H9 (cell line): ENCODE results near the gene MYO1D. TPM values are rescaled to one million over a fixed set of nuclear protein-coding genes. Genes with fewer than 3 reads are reported as not detected.

Experiments
- DNase-seq: peaks from one replicate; pipeline ENCODE4 v3.0.0-alpha.2; 2017
- H2AFZ ChIP-seq: one replicate; pipeline ENCODE4 v1.6.1; 2013; ENCODE audit warnings: mild to moderate bottlenecking, low read length, control low read depth, moderate library complexity
- H2AK5ac ChIP-seq: 2 replicates; pipeline ENCODE4 v1.6.1; 2013; ENCODE audit warnings: low read length, control low read depth, mixed read lengths; ENCODE audit not compliant: insufficient read length
- H2BK120ac ChIP-seq: one replicate; pipeline ENCODE4 v1.6.1; 2013; ENCODE audit warnings: low read depth, mild to moderate bottlenecking, low read length, control low read depth, inconsistent platforms; ENCODE audit not compliant: poor library complexity, severe bottlenecking
- H2BK12ac ChIP-seq: 2 replicates; pipeline ENCODE4 v1.6.1; 2013; ENCODE audit warnings: low read length, control low read depth, mixed read lengths, low read depth; ENCODE audit not compliant: insufficient read length
- H2BK15ac ChIP-seq: 2 replicates; pipeline ENCODE4 v1.6.1; 2013; ENCODE audit warnings: low read depth, low read length, control low read depth
- H2BK20ac ChIP-seq: one replicate; pipeline ENCODE4 v1.6.1; 2013; ENCODE audit warnings: low read depth, mild to moderate bottlenecking, low read length, control low read depth, inconsistent platforms; ENCODE audit not compliant: poor library complexity, severe bottlenecking
- H2BK5ac ChIP-seq: 2 replicates; pipeline ENCODE4 v1.6.1; 2013; ENCODE audit warnings: low read length, control low read depth, mixed read lengths; ENCODE audit not compliant: insufficient read length
- H3K14ac ChIP-seq: 2 replicates; pipeline ENCODE4 v1.6.1; 2013; ENCODE audit warnings: low read length, control low read depth; ENCODE audit not compliant: insufficient read depth
- H3K18ac ChIP-seq: 2 replicates; pipeline ENCODE4 v1.6.1; 2013; ENCODE audit warnings: low read depth, mild to moderate bottlenecking, mixed read lengths, low read length, control low read depth; ENCODE audit not compliant: insufficient read length
- H3K23ac ChIP-seq: 2 replicates; pipeline ENCODE4 v1.6.1; 2013; ENCODE audit warnings: low read length, control low read depth, mixed read lengths, low read depth; ENCODE audit not compliant: insufficient read length
- H3K23me2 ChIP-seq: 2 replicates; pipeline ENCODE4 v1.6.1; 2013; ENCODE audit warnings: low read depth, mild to moderate bottlenecking, mixed read lengths, low read length, control low read depth; ENCODE audit not compliant: insufficient read length, poor library complexity, severe bottlenecking
- H3K27ac ChIP-seq: 2 replicates; pipeline ENCODE4 v1.5.1; 2013; ENCODE audit warnings: low read length, control low read depth, mixed read lengths, low read depth; ENCODE audit not compliant: insufficient read length
- H3K27me3 ChIP-seq: 2 replicates; pipeline ENCODE4 v1.6.1; 2013; ENCODE audit warnings: low read length, control low read depth, inconsistent platforms; ENCODE audit not compliant: insufficient read depth
- H3K4ac ChIP-seq: 2 replicates; pipeline ENCODE4 v1.6.1; 2013; ENCODE audit warnings: low read depth, mild to moderate bottlenecking, control low read depth, inconsistent platforms, low read length, moderate library complexity
- H3K4me1 ChIP-seq: 2 replicates; pipeline ENCODE4 v1.6.1; 2013; ENCODE audit warnings: low read length, control low read depth, inconsistent platforms; ENCODE audit not compliant: insufficient read depth
- H3K4me2 ChIP-seq: 2 replicates; pipeline ENCODE4 v1.6.1; 2013; ENCODE audit warnings: low read length, control low read depth, mixed read lengths; ENCODE audit not compliant: insufficient read length, insufficient read depth
- H3K56ac ChIP-seq: 2 replicates; pipeline ENCODE4 v1.6.1; 2013; ENCODE audit warnings: low read depth, mild to moderate bottlenecking, mixed read lengths, low read length, control low read depth; ENCODE audit not compliant: insufficient read length
- H3K79me1 ChIP-seq: 2 replicates; pipeline ENCODE4 v1.6.1; 2013; ENCODE audit warnings: low read depth, mild to moderate bottlenecking, moderate library complexity, low read length, control low read depth, inconsistent platforms; ENCODE audit not compliant: insufficient read depth, poor library complexity, severe bottlenecking
- H3K79me2 ChIP-seq: 2 replicates; pipeline ENCODE4 v1.6.1; 2013; ENCODE audit warnings: low read length, control low read depth, inconsistent platforms; ENCODE audit not compliant: insufficient read depth
- H3K9ac ChIP-seq: 2 replicates; pipeline ENCODE4 v1.6.1; 2013; ENCODE audit warnings: low read length, control low read depth, mixed read lengths; ENCODE audit not compliant: insufficient read length; ENCODE audit errors: extremely low read depth
- H3K9me3 ChIP-seq: one replicate; pipeline ENCODE4 v1.6.1; 2013; ENCODE audit warnings: low read depth, low read length, inconsistent platforms; ENCODE audit not compliant: control insufficient read depth
- H3T11ph ChIP-seq: one replicate; pipeline ENCODE4 v1.6.1; 2013; ENCODE audit warnings: mild to moderate bottlenecking, low read length, control low read depth, inconsistent platforms
- H4K20me1 ChIP-seq: one replicate; pipeline ENCODE4 v1.6.1; 2013; ENCODE audit not compliant: control insufficient read depth, insufficient read length, insufficient read depth
- H4K5ac ChIP-seq: 2 replicates; pipeline ENCODE4 v1.6.1; 2013; ENCODE audit warnings: low read depth, mild to moderate bottlenecking, mixed read lengths, low read length, control low read depth; ENCODE audit not compliant: insufficient read length
- H4K8ac ChIP-seq: replicated peaks from 2 replicates; pipeline ENCODE4 v1.6.1; 2013; ENCODE audit warnings: low read length, control low read depth, mixed read lengths, low read depth; ENCODE audit not compliant: insufficient read length
- H4K91ac ChIP-seq: 2 replicates; pipeline ENCODE4 v1.6.1; 2013; ENCODE audit warnings: low read depth, mild to moderate bottlenecking, moderate library complexity, mixed read lengths, low read length, control low read depth; ENCODE audit not compliant: insufficient read length
- H3K27ac Mint-ChIP-seq, 3 experiments: 2 replicates in 2 of 3; 3 replicates in 1 of 3; pipeline ENCODE4 v1.8.0; 2020 to 2021; ENCODE audit warnings: mixed read lengths in 3 of 3, mild to moderate bottlenecking in 1 of 3, moderate library complexity in 1 of 3
- H3K27me3 Mint-ChIP-seq: 2 replicates; pipeline ENCODE4 v1.8.0; 2021; ENCODE audit warnings: low read depth, mild to moderate bottlenecking, moderate library complexity, mixed read lengths
- H3K36me3 Mint-ChIP-seq, 3 experiments: 2 replicates in 2 of 3; 3 replicates in 1 of 3; pipeline ENCODE4 v1.8.0; 2020 to 2021; ENCODE audit warnings: low read depth in 3 of 3, mixed read lengths in 3 of 3; ENCODE audit not compliant: insufficient read depth in 1 of 3
- H3K4me1 Mint-ChIP-seq, 2 experiments: 2 replicates each; pipeline ENCODE4 v1.8.0; 2020; ENCODE audit warnings: mixed read lengths in 2 of 2
- H3K4me3 Mint-ChIP-seq, 2 experiments: 2 replicates in 1 of 2; 3 replicates in 1 of 2; pipeline ENCODE4 v1.8.0; 2020 to 2021; ENCODE audit warnings: mild to moderate bottlenecking in 2 of 2, mixed read lengths in 2 of 2, moderate library complexity in 1 of 2
- H3K9me3 Mint-ChIP-seq, 2 experiments: 2 replicates in 1 of 2; 3 replicates in 1 of 2; pipeline ENCODE4 v1.8.0; 2020; ENCODE audit warnings: mild to moderate bottlenecking in 2 of 2, mixed read lengths in 2 of 2, moderate library complexity in 1 of 2
- WGBS: extraction: QIAGEN DNeasy Blood & Tissue Kit; methylation state at CpG from one replicate; pipeline ENCODE4 v1.1.7; 2013; ENCODE audit warnings: missing lambda C conversion rate, low lambda C conversion rate, mixed read lengths; ENCODE audit not compliant: insufficient read length; ENCODE audit errors: extremely low coverage; 5-methylcytosine and 5-hydroxymethylcytosine counted together
- total RNA-seq: library from RNA; stranded (reverse); gene quantifications from 2 replicates; pipeline ENCODE4 v1.2.1, GENCODE V29; 2021
- TF ChIP-seq, protein P1 (sequence below): fragments of 200-600 bp; sonication (generic); conservative IDR thresholded peaks from 3 replicates; pipeline ENCODE4 v1.8.0; 2021; ENCODE audit warnings: antibody characterized with exemption, mild to moderate bottlenecking

Gene MYO1D
- total RNA-seq, 1 experiment from 2014 or later, result 19.0 TPM

DNA sequence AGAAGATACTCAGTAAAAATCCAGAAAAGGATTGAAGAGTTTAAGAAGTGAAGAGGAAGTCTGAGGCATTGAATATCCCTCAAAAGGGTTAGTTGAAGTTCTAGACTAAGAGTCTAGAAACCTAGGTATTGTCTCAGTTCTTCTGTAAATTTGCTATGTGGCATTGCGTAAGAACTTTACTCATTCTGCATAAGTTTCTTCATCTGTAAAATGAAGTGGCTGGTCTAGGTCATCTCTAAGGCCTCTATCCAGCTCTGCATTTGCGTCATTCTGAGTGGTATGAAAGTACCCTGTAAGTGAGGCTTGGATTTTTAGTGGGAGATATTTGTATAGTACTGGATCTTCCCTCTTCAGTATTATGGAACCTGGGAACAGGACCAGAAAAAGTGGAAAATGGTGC, 130.2 kb downstream of the MYO1D start:
- Mint-ChIP-seq H3K27ac (no peak overlapping the region), H3K36me3 (no peaks in the 10 kb centered on the region; a peak in 2 of 7 replicates)
- H2AFZ ChIP-seq, result no peak overlapping the region

More for the DNA sequence above, 130.2 kb downstream of the MYO1D start:
- Histone ChIP-seq H2AK5ac (no peak overlapping the region), H3K27me3 (no peaks in the 10 kb centered on the region), H2BK15ac (no peak overlapping the region), H4K5ac (no peak overlapping the region), H3K4me1 (no peaks in the 10 kb centered on the region), H3K79me1 (no peaks in the 10 kb centered on the region), H3T11ph (no peak overlapping the region), H4K91ac (no peak overlapping the region), H3K9me3 (no peaks in the 10 kb centered on the region), H3K9ac (no peak overlapping the region), H2BK5ac (no peak overlapping the region), H3K56ac (no peak overlapping the region), H3K27ac (no peak overlapping the region), H3K4me2 (no peak overlapping the region), H2BK120ac (no peak overlapping the region), H2BK20ac (no peak overlapping the region), H3K14ac (no peak overlapping the region), H3K4ac (no peak overlapping the region), H3K79me2 (no peaks in the 10 kb centered on the region), H4K8ac (no peak overlapping the region), H3K18ac (no peak overlapping the region), H3K23ac (no peak overlapping the region), H4K20me1 (no peaks in the 10 kb centered on the region), H2BK12ac (no peak overlapping the region), H3K23me2 (no peaks in the 10 kb centered on the region)
- no CpG with 5 or more reads among the region's 2 CpGs for WGBS
- H3K27me3 Mint-ChIP-seq, result no peaks in the 10 kb centered on the region
- H3K9me3 Mint-ChIP-seq, result no peaks in the 10 kb centered on the region
- no peaks in the 10 kb centered on the region for H3K4me1 Mint-ChIP-seq
- H3K4me3 Mint-ChIP-seq, result no peak overlapping the region
- DNase-seq, result no peak
- TF ChIP-seq, protein P1, sequence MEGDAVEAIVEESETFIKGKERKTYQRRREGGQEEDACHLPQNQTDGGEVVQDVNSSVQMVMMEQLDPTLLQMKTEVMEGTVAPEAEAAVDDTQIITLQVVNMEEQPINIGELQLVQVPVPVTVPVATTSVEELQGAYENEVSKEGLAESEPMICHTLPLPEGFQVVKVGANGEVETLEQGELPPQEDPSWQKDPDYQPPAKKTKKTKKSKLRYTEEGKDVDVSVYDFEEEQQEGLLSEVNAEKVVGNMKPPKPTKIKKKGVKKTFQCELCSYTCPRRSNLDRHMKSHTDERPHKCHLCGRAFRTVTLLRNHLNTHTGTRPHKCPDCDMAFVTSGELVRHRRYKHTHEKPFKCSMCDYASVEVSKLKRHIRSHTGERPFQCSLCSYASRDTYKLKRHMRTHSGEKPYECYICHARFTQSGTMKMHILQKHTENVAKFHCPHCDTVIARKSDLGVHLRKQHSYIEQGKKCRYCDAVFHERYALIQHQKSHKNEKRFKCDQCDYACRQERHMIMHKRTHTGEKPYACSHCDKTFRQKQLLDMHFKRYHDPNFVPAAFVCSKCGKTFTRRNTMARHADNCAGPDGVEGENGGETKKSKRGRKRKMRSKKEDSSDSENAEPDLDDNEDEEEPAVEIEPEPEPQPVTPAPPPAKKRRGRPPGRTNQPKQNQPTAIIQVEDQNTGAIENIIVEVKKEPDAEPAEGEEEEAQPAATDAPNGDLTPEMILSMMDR, result no peak
